GM19324 (cell line): Measurements from ENCODE around the gene SNHG17.

Experiments
- ATAC-seq: cut with Tn5 transposase; IDR thresholded peaks from one replicate; pipeline ENCODE4 v1.9.1; 2021; ENCODE audit warnings: mild to moderate bottlenecking, moderate library complexity; ENCODE audit not compliant: unreplicated experiment, low FRiP score

Gene SNHG17

GRCh38 chr20:38377039-38377685, 58.0 kb downstream of the SNHG17 start:
- ATAC-seq = no peak

GRCh38 chr20:38373898-38374297, 61.2 kb downstream of the SNHG17 start:
- ATAC-seq = no peak

GRCh38 chr20:38373231-38373867, 61.8 kb downstream of the SNHG17 start:
- no peak for ATAC-seq

- no peak for ATAC-seq
These were observed 62.3 kb downstream of the SNHG17 start for GRCh38 chr20:38372806-38373205.
